Activated CD4-positive, alpha-beta T cell treated with anti-CD3 and anti-CD28 coated beads, Interleukin-2, amount 10 ng/mL, durations not matched to agents 24 days and 14 days (primary cell): ENCODE data around the gene CEP72. TPM values are rescaled to one million over a fixed set of nuclear protein-coding genes. Genes with fewer than 3 reads are reported as not detected.
"Not testable (repeated sequence)": the region's sequence is repeated elsewhere in the genome, so short reads cannot be mapped to it uniquely, and the experiment has no call there.

Experiments used
- DNase-seq: peaks from one replicate; pipeline ENCODE4 v3.0.0; 2022
- H3K27ac Mint-ChIP-seq: one replicate; pipeline ENCODE4 v1.8.0; 2022; ENCODE audit warnings: mild to moderate bottlenecking, mixed read lengths
- H3K27me3 Mint-ChIP-seq: one replicate; pipeline ENCODE4 v1.8.0; 2022; ENCODE audit warnings: mixed read lengths
- H3K36me3 Mint-ChIP-seq: one replicate; pipeline ENCODE4 v1.8.0; 2022; ENCODE audit warnings: low read depth, mild to moderate bottlenecking, mixed read lengths
- H3K4me1 Mint-ChIP-seq: one replicate; pipeline ENCODE4 v1.8.0; 2021; ENCODE audit warnings: mixed read lengths
- H3K4me3 Mint-ChIP-seq: one replicate; pipeline ENCODE4 v1.8.0; 2022; ENCODE audit warnings: mild to moderate bottlenecking, moderate library complexity, mixed read lengths
- H3K9me3 Mint-ChIP-seq: one replicate; pipeline ENCODE4 v1.8.0; 2021; ENCODE audit warnings: mixed read lengths
- intact Hi-C: fragments of 100-400 bp; cut with micrococcal nuclease; formaldehyde crosslinking; loops from one replicate; pipeline ENCODE4 v1.15.1; 2023
- total RNA-seq: library from RNA; stranded (reverse); gene quantifications from 2 replicates; pipeline ENCODE4 v1.2.3, GENCODE V29; 2022

Gene CEP72
- total RNA-seq, 1 donor from 2014 or later: 36.0 TPM

- H3K27ac Mint-ChIP-seq, H3K9me3 Mint-ChIP-seq, H3K4me1 Mint-ChIP-seq, H3K4me3 Mint-ChIP-seq, DNase-seq, H3K36me3 Mint-ChIP-seq, H3K27me3 Mint-ChIP-seq: not testable (repeated sequence)
- intact Hi-C loops: loop anchor here (5.0 kb wide), 1 partner anchor 78 kb away; the partner anchor contains the start of gene CEP72
Measured at GRCh38 chr5:690293-690692, 78.2 kb downstream of the CEP72 start.

DNA sequence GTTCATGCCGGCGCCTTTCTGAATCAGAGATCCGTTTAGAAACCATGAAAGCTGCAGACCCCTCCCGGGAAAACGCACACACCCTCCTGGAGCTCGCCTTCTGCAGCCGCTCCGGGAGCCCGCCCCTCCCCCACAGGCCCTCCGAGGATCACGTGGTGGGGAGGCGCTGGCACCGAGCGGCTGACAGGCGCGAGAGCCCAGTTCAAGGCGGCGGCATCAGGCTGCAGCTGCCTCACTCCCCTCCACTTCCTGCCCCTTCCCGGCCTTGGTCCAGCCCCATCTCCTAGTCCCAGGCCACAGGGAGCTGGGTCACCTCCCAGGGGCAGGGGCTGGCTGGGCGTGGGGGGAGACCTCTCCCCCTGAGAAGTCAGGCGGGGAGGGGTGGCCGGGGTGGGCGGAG, 78.9 kb downstream of the CEP72 start:
- not testable (repeated sequence) for H3K9me3 Mint-ChIP-seq, H3K27ac Mint-ChIP-seq
- intact Hi-C loops: loop anchor here (5.0 kb wide), 1 partner anchor 79 kb away; the partner anchor contains the start of gene CEP72

GRCh38 chr5:691817-692528, 79.8 kb downstream of the CEP72 start:
- H3K4me1 Mint-ChIP-seq: no peaks in the 10 kb centered on the region
- peaks cover 6% of the 10 kb centered on the region for H3K27me3 Mint-ChIP-seq
- DNase-seq: no peak
- no peaks in the 10 kb centered on the region for H3K9me3 Mint-ChIP-seq
- no peaks in the 10 kb centered on the region for H3K36me3 Mint-ChIP-seq
- intact Hi-C loops: loop anchor here (5.0 kb wide), 1 partner anchor 80 kb away; the partner anchor contains the start of gene CEP72
- no peak overlapping the region for H3K27ac Mint-ChIP-seq
- H3K4me3 Mint-ChIP-seq: peak overlapping the region; percentile 59

More for the DNA sequence above, 78.9 kb downstream of the CEP72 start:
- not testable (repeated sequence) for H3K36me3 Mint-ChIP-seq, H3K4me1 Mint-ChIP-seq, H3K4me3 Mint-ChIP-seq, H3K27me3 Mint-ChIP-seq
- DNase-seq: peak; percentile 58

- peak; percentile 75 for DNase-seq
Measured at GRCh38 chr5:692529-693041, 80.4 kb downstream of the CEP72 start.

GRCh38 chr5:693271-694041, 81.3 kb downstream of the CEP72 start, which contains the start of gene TPPP:
Gene TPPP, minus strand, starts transcription at chr5:693352. Its CDS starts 15,292 bp downstream, at chr5:678060.
- DNase-seq: peak; percentile 91
- not testable (repeated sequence) for H3K4me1 Mint-ChIP-seq, H3K36me3 Mint-ChIP-seq, H3K27ac Mint-ChIP-seq, H3K9me3 Mint-ChIP-seq
- peak within 1 kb of the TSS; percentile 59 for H3K4me3 Mint-ChIP-seq
- H3K27me3 Mint-ChIP-seq: peaks cover 16% of the 10 kb centered on the region
- intact Hi-C loops: loop anchor here (5.0 kb wide), 1 partner anchor 81 kb away; the partner anchor contains the start of gene CEP72

More at GRCh38 chr5:692529-693041, 80.4 kb downstream of the CEP72 start:
- peaks cover 12% of the 10 kb centered on the region for H3K27me3 Mint-ChIP-seq
- H3K9me3 Mint-ChIP-seq, H3K36me3 Mint-ChIP-seq, H3K4me1 Mint-ChIP-seq, H3K27ac Mint-ChIP-seq: not testable (repeated sequence)
- peak overlapping the region; percentile 59 for H3K4me3 Mint-ChIP-seq
- intact Hi-C loops: loop anchor here (5.0 kb wide), 1 partner anchor 80 kb away; the partner anchor contains the start of gene CEP72

- not testable (repeated sequence) for H3K27ac Mint-ChIP-seq, H3K4me3 Mint-ChIP-seq, H3K36me3 Mint-ChIP-seq, H3K9me3 Mint-ChIP-seq, H3K4me1 Mint-ChIP-seq
- peak; percentile 68 for DNase-seq
- intact Hi-C loops: loop anchor here (5.0 kb wide), 1 partner anchor 82 kb away; the partner anchor contains the start of gene CEP72
- peaks cover 20% of the 10 kb centered on the region for H3K27me3 Mint-ChIP-seq
Measured at GRCh38 chr5:694042-694431, 81.9 kb downstream of the CEP72 start.

- H3K27ac Mint-ChIP-seq, H3K36me3 Mint-ChIP-seq, H3K4me1 Mint-ChIP-seq, H3K9me3 Mint-ChIP-seq, intact Hi-C loops, H3K4me3 Mint-ChIP-seq, DNase-seq: not testable (repeated sequence)
- peaks cover 23% of the 10 kb centered on the region for H3K27me3 Mint-ChIP-seq
Measured at GRCh38 chr5:695475-695874, 83.3 kb downstream of the CEP72 start.

- DNase-seq, H3K36me3 Mint-ChIP-seq, intact Hi-C loops, H3K4me1 Mint-ChIP-seq, H3K4me3 Mint-ChIP-seq, H3K9me3 Mint-ChIP-seq, H3K27ac Mint-ChIP-seq: not testable (repeated sequence)
- peaks cover 27% of the 10 kb centered on the region for H3K27me3 Mint-ChIP-seq
Measured at GRCh38 chr5:696191-696590, 84.1 kb downstream of the CEP72 start.

GRCh38 chr5:696753-697702, 84.9 kb downstream of the CEP72 start:
- H3K36me3 Mint-ChIP-seq, intact Hi-C loops, H3K9me3 Mint-ChIP-seq, H3K4me3 Mint-ChIP-seq, H3K27ac Mint-ChIP-seq, H3K4me1 Mint-ChIP-seq, DNase-seq: not testable (repeated sequence)
- peaks cover 31% of the 10 kb centered on the region for H3K27me3 Mint-ChIP-seq

Other genes starting within 250 kb of the CEP72 start
- 64.5 and 67.2 TPM in 2 replicates for gene EXOC3, start 169.2 kb upstream of the CEP72 start, total RNA-seq
- 3.0 and 3.3 TPM in 2 replicates for gene SLC9A3, start 87.9 kb upstream of the CEP72 start, total RNA-seq
- gene TPPP, start 81.0 kb downstream of the CEP72 start, total RNA-seq: 0.07 TPM in 1 of 2 replicates, not detected in the other
- gene ZDHHC11B, start 172.4 kb downstream of the CEP72 start, total RNA-seq: not detected in 2 replicates
- 13.6 and 14.3 TPM in 2 replicates for gene ZDHHC11, start 238.6 kb downstream of the CEP72 start, total RNA-seq